Thyroid gland (tissue), 4 donors: ENCODE results near the gene MFF.

Experiments
- POLR2A ChIP-seq, 2 donors: fragments of 450-650 bp; IDR thresholded peaks; one replicate each; pipeline ENCODE4 v1.6.1; 2017; ENCODE audit warnings: antibody characterized with exemption in 2 of 2, mild to moderate bottlenecking in 2 of 2, moderate library complexity in 1 of 2
- TF ChIP-seq, protein P1 (sequence below), 6 experiments: fragments of 200-600 bp in 3 of 6; fragments of 450-650 bp in 3 of 6; sonication (generic) in 3 of 6; IDR thresholded peaks; one replicate each; pipeline ENCODE4 v1.5.1; 2016 to 2019; ENCODE audit warnings: antibody characterized with exemption in 6 of 6, mild to moderate bottlenecking in 2 of 6, inconsistent platforms in 1 of 6, moderate library complexity in 1 of 6

DNA sequence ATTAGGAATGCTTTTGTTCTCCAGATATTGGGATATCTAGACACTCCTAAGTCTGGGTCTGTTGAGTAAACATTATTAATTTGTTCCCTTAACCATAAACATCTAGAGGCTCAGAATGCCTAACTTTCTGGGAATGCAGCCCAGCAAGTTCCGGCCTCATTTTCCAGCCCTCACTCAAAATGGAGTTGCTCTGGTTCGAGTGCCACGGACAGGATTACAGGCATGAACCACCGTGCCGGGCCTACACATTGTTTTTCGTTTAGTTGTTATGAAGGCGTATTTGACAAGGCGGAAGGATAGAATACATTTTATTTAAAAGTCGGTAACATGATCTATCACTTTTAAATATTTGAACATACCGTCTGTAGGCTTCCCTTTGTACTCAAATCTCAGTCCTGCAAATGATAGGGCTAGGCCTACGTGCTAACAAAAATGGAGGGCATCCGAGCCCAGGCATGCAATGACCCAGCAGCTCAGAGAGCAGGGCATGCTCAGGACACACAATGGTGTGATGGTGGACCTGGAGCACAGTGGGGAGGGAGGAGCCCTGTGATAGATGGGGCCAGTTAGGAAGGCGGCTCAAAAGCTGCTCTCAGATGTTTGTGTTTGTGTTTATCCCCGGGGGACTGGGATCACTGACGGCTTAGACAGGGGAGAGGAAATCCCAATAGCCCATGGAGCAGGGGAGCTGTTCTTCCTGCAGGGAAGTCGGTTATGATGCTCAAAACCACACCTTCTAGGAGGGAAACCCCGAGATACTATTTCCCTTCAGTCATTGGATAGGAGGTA lies 65.6 kb downstream of the MFF start:
- TF ChIP-seq, protein P1, sequence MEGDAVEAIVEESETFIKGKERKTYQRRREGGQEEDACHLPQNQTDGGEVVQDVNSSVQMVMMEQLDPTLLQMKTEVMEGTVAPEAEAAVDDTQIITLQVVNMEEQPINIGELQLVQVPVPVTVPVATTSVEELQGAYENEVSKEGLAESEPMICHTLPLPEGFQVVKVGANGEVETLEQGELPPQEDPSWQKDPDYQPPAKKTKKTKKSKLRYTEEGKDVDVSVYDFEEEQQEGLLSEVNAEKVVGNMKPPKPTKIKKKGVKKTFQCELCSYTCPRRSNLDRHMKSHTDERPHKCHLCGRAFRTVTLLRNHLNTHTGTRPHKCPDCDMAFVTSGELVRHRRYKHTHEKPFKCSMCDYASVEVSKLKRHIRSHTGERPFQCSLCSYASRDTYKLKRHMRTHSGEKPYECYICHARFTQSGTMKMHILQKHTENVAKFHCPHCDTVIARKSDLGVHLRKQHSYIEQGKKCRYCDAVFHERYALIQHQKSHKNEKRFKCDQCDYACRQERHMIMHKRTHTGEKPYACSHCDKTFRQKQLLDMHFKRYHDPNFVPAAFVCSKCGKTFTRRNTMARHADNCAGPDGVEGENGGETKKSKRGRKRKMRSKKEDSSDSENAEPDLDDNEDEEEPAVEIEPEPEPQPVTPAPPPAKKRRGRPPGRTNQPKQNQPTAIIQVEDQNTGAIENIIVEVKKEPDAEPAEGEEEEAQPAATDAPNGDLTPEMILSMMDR (IDR thresholded peaks at IDR 0.05): no peak
- TF ChIP-seq POLR2A (IDR thresholded peaks at IDR 0.05): no peak
